ENCODE data around the gene QKI.
"Not testable (repeated sequence)": the region's sequence is repeated elsewhere in the genome, so short reads cannot be mapped to it uniquely, and the experiment has no call there.

The QKI gene

GRCh38 chr6:163414946-163415619 is 565 bp downstream of the QKI start:
- DNase-seq (ENCODE audit: low read depth), result peak; percentile 42

GRCh38 chr6:163415620-163416556 is 1.4 kb downstream of the QKI start:
- DNase-seq (ENCODE audit: low read depth), result peak; percentile 77

- peak; percentile 89 for DNase-seq (ENCODE audit: low read depth)
Observed at GRCh38 chr6:163416557-163417253, 2.2 kb downstream of the QKI start.

- no peak for DNase-seq (ENCODE audit: low read depth)
Observed at GRCh38 chr6:163417595-163417994, 3.1 kb downstream of the QKI start.

- DNase-seq (ENCODE audit: low read depth), result no peak
Observed at GRCh38 chr6:163418311-163419029, 4.0 kb downstream of the QKI start.

- DNase-seq (ENCODE audit: low read depth), result peak; percentile 37
Observed at GRCh38 chr6:163419413-163420288, 5.1 kb downstream of the QKI start.

- DNase-seq (ENCODE audit: low read depth), result no peak
Observed at GRCh38 chr6:163420289-163420614, 5.7 kb downstream of the QKI start.

GRCh38 chr6:163422550-163422949 is 8.0 kb downstream of the QKI start:
- no peak for DNase-seq (ENCODE audit: low read depth)

GRCh38 chr6:163423696-163424095 is 9.2 kb downstream of the QKI start:
- DNase-seq (ENCODE audit: low read depth), result peak; percentile 29

GRCh38 chr6:163427498-163428254 is 13.2 kb downstream of the QKI start:
- peak; percentile 68 for DNase-seq (ENCODE audit: low read depth)

GRCh38 chr6:163428373-163428772 is 13.9 kb downstream of the QKI start:
- DNase-seq (ENCODE audit: low read depth), result no peak

GRCh38 chr6:163429858-163430448 is 15.4 kb downstream of the QKI start:
- no peak for DNase-seq (ENCODE audit: low read depth)

- no peak for DNase-seq (ENCODE audit: low read depth)
Observed at GRCh38 chr6:163432300-163432699, 17.8 kb downstream of the QKI start.

- not testable (repeated sequence) for DNase-seq (ENCODE audit: low read depth)
Observed at GRCh38 chr6:163433486-163433885, 19.0 kb downstream of the QKI start.

- no peak for DNase-seq (ENCODE audit: low read depth)
Observed at GRCh38 chr6:163435023-163435422, 20.5 kb downstream of the QKI start.

GRCh38 chr6:163436843-163437242 is 22.3 kb downstream of the QKI start:
- no peak for DNase-seq (ENCODE audit: low read depth)

GRCh38 chr6:163437466-163437865 is 22.9 kb downstream of the QKI start:
- no peak for DNase-seq (ENCODE audit: low read depth)

- peak; percentile 45 for DNase-seq (ENCODE audit: low read depth)
Observed at GRCh38 chr6:163438298-163438939, 23.9 kb downstream of the QKI start.

- no peak for DNase-seq (ENCODE audit: low read depth)
Observed at GRCh38 chr6:163438940-163439335, 24.4 kb downstream of the QKI start.
